DMS79 (cell line): Measurements from ENCODE around the gene MRAS.
A peak's percentile ranks its signal among the peaks of the same experiment; 100 is the strongest.
"Not testable (repeated sequence)": the region's sequence is repeated elsewhere in the genome, so short reads cannot be mapped to it uniquely, and the experiment has no call there.

ENCODE experiments used
- DNase-seq: peaks from one replicate; lab custom pipeline; 2025; lab: John Stamatoyannopoulos, UW

The MRAS gene

DNA sequence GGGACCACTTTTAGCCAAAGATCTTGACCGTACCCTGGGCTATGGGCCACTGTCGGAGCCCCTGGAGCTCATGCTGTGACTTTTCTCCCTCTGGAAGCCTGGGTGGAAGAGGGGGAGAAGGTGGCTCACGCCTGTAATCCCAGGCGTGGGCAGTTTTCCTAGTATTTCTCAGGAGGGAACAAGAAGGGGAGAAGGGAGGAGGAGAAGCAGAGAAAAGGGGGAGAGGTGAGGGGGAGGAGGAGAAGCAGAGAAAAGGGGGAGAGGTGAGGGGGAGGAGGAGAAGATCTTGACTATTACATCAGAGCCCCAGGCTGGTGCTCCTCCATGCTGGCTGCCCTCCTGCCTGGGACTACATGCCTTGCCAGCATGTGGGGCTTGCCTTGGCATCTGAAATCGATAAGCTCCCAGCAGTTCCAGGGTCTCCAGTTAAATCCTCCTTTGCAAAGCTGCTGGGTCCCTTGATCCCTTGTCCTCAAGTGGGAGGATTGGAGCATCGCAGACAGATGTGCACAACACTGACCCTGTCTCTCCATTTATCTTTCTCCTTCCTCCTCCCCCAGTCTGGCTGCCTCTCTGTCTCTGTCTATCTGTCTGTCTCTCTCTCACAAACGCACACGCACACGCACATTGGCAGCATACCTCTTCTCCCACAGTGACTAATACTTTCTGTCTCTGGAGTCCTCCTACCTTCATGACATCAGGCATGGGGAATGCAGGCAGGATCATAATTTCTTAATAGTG is 41.6 kb downstream of the MRAS start:
- DNase-seq: no peak

DNA sequence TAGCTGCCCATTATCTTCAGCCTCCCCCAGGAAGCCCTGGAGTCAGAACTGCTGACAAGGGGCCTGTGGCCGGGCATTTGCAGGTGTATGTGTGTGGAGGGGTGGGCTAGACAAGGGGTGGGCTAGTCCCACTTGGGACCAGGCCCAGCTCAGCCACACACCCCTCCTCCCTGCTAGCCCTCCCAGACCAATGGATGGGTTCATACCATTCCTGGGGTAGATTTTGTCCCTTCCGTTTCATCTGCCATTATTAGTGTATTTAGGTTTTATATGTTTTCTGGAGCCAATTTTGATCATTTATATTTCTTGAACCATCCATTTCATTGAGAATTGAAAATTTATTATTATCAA is 42.2 kb downstream of the MRAS start:
- DNase-seq: no peak

DNA sequence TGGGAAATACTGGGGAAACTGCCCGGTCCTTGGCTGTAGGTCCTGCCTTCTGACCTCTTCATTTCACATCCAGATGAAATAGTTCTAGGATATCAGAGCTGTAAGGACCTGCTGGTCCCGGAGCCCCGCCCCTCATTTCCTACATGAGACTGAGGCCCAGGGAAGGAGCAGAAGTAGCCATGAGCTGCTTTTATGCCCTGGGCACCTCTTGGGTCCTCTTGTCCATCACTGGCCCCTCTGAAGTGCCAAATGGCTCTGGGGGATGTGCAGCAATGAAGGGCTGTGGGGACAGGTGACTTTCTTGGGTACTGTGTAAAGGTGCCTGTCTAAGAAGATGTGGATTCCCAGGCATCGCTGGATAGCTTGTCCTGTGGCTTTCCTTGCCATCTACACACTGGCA is 45.8 kb downstream of the MRAS start:
- DNase-seq: no peak

DNA sequence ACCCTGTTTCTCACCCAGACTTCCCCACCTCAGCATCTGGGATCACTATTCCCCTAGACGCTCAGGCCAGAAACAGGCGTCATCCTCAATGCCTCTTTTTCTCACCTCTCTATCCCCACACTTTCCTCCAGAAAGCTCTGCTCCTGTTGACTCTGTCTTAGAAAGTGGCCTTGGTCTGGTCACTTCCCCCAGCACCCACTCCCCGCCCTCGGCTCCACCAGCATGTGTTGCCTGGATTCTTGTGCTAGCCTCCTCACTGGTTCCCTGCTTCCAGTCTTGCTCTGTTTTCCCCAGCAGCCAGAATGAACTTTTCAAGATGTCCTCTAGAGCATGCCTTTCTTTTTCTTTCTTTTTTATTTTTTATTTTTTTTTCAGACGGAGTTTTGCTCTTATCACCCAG is 46.3 kb downstream of the MRAS start:
- no peak for DNase-seq

DNA sequence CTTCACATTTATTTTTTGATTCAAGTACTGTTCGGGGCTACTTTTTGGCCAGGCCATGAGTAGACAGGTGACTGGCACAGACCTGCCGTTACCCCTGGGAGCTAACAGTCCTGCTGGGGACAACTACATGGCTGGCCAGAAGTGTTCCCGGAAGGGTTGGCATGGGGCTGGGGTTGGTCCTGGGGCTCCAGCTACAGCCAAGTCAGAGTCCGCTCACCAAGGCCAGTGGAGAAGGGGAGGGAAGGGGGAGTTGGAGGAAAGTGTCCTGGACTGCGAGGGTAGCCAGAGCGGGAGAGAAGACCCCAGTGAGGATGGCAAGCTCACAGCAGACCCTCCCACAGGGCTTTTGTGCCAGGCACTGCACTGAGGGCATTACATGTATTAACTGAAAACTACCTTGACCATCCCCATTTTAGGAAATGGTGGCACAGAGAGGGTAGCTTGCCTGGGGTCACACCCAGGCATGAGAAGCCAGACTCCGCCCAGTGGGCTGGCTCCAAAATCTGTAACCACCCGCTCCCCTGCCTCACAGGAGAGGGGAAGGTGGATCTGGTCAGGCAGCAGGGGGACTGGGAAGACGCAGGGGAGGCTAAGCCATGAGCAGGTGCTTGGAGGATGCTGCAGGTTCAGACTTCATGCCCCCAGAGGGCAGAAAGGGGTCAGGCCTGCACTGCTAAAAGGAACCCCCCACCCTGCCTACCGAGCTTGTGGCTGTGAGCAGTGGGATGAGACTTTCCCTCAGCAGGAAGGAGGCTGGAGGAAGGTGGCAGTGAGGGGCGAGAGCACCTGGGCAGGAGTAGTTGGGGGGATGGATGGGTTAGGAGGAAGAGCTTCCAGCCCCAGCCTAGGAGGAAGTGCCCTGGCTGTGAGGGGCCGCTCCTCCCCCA is 47.7 kb downstream of the MRAS start:
- no peak for DNase-seq

DNA sequence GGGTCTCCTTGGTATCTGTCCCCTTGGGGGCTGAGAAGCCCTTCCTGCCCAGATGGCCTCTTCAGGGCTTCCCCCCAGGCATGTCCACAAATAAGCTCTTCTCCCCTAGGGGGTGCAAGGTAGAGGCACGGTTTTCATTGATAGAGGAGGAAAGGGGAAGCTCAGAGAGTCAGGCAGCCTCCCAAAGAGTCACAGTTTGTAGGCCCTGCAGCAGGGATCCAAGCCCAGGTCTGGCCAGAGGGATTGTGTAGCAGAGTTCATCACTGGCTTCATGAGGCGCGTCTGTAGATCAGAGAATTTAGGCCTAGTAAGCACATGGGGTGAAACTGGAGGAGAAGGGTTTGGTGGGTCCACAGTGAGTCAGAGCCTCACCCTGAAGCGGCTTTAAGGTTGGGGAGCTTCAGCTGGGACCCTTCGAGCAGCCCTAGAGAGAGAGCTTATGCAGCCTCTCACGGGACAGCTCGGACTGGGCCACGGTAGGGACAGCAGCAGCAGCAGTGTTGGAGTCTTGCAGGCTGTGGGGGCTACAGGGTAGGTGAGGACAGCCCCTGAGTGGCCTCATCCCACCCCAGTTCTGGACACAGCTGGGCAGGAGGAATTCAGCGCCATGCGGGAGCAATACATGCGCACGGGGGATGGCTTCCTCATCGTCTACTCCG is 48.5 kb downstream of the MRAS start:
- DNase-seq: no peak

DNA sequence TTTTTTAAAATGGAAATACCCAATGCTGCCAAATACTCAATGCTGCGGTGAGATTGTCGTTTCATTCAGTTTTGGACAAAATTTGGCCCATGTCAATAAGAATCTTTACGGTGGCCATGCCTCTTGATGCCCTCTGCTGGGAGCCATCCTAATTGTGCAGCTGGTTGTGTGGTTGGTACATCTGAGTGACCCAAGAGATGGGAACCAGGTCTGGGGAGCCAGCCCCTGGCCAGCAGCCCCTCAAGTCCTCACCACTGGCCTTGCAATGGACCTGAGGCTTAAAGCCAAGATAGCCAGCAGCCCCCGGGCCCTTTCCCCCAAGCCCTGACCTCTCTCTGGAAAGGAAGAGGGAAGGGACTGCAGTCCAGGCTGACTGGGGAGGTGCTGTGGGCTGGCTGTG is 49.6 kb downstream of the MRAS start:
- no peak for DNase-seq

DNA sequence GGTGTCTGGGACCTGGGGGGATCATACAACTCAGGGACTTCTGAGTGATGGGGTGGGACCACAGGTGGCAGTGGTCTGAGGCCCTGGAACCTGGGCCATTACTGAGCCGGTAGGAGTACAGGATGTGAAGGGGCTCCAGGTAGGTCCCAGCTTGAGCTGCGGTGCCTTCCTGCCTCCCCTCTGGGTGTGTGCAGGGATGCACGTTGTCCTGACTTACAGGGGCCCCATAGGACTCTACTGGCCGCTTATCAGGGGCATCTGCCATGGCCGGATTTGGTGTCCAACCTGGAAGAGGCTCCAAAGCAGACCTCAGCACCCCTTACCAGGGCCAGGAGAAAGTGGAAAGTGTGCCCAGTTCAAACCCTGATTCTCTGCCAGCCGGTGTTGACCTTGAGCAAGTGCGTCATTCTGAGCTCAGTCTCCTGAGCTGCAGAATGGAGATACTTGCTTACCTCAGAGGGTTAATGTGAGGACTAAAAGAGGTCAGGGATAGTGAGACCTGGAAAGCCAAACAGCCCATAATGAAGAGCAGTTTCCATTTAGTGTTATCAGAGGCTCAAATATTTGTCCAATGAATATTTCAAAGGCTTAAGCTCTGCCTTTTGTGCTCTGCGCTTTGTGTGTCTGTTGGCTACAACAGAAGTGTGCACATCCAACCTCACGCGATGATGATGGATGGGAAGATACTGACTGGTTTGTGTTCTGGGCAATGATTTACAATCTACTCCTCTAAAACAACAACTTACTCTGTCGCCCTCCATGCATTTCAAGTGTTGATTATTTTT is 50.6 kb downstream of the MRAS start:
- DNase-seq: no peak

DNA sequence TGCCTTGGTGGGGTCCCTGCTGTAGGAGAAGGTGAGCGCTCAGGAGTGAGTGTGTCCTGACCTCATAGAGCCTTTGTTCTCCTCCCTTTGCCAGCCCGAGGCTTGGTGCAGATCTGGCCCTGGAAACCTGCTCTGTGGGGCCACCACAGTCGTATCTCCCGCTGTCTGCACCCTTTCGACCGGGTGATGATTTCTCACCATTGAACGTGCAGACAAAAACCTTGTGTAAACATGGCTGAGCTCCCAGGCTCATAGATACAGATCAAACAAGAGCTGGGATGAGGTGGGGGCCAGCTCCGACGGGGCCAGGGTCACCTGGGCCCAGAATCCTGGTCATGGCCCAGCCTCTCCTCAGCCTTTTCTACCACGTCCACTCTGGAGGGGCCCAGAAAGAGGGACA is 51.4 kb downstream of the MRAS start:
- no peak for DNase-seq

DNA sequence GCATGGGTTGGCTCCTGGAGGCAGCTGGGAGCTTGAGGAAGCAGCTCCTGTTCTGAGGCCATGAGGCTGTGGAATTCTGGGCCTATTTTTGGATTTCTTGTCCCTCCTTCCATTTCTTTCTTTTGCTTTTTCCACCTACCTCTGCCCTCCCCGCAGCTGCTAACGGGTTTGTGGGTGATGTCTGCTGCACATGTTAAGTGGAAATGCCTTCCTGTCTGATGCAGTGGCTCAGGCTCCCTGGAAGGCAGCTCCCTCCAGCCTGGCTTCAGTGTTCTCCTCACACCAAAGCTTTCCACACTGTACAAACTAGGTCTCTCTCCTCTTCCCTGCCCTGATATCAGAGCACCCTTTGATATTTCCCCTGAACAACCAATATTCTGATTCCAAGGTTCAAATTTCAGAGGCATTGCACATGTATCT is 52.3 kb downstream of the MRAS start:
- DNase-seq: no peak

DNA sequence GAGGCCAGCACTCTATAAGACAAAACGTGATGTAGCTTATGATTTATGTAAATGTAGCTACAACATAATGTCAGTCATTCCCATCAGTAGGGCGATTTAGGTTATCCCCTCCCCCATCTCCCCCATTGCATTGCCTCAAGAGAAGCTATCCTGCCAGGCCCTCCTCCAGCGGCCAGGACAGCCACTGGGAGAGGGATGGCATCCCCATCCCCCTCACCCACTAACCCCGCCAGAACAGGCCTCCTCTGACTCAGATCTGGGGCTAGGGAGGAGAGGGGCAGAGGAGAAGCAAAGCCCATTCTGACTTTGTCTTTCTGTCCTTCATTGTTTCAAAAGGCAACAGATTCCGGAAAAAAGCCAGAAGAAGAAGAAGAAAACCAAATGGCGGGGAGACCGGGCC is 53.5 kb downstream of the MRAS start:
- DNase-seq: no peak

DNA sequence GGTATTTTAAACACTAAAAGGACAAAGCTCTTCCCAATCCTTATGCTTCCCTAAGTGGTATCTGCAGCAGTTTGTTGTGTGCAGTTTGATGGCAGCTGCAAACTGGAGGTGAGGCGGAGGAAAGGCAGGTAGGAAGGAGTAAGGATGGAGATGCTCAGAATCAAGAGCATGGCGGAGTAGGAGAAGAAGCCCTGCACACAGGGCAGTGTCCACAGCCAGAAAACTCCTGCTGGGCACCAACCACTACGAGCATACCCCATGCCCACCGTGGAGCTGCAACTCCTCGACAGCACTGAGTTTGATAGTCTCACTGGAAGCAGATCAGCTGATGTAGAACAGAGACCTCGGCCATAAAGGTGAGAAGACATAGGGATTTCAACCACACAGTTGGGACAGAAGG is 55.7 kb downstream of the MRAS start:
- no peak for DNase-seq

DNA sequence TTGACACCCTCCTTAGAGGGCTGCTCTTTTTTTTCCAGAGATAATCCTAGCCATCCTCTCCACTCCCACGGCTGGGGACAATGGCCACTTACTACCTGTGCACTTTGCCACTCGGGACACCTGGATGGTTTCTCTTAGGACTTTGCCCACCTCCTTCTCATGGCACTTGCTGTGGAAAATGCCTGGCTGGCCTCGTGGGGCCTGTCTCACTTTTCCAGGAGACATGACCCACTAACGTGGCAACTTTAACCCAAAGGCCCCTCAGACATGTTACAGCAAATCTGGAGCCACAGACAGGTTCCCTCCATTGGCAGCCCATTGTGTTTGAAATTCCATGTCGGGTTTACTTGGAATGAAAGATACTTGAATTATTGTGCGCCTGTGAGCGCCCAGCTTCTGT is 56.6 kb downstream of the MRAS start:
- no peak for DNase-seq

DNA sequence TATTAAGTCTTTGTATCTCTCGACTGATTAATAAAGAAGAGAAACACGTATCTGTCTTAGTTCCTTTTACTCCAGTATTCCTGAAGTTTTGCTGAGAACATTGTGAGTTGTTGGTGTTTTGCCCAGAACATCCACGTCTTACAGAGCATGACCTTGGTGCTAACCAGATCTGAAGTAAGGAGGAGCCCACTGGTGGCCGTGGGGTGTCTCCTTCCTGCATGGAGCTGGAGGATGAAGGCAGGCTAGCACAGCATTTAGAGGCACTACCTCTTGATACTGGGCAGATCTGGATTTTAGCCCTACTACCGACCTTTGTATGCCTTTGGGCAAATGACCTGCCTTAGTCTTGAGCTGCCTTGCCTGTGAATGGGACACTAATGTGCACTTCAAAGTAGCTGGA is 57.1 kb downstream of the MRAS start:
- no peak for DNase-seq

DNA sequence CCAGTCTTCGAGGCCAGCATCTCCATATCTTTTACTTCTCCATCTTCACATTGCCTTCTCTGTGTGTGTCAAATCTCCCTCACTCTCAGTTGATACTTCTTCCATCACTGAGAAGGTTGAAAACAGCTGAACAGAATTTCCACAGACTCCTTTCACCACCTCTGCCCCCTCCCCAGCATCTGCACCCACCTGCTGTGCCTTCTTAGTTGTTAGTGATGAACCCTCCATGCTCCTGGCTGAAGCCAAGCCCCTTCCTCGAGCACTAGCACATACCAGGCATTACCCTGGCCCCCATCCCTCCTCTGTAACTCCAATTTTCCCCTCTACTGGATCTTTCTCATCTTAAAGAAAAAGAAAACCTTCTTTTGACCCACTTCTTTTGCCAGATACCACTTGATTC is 58.2 kb downstream of the MRAS start:
- no peak for DNase-seq

DNA sequence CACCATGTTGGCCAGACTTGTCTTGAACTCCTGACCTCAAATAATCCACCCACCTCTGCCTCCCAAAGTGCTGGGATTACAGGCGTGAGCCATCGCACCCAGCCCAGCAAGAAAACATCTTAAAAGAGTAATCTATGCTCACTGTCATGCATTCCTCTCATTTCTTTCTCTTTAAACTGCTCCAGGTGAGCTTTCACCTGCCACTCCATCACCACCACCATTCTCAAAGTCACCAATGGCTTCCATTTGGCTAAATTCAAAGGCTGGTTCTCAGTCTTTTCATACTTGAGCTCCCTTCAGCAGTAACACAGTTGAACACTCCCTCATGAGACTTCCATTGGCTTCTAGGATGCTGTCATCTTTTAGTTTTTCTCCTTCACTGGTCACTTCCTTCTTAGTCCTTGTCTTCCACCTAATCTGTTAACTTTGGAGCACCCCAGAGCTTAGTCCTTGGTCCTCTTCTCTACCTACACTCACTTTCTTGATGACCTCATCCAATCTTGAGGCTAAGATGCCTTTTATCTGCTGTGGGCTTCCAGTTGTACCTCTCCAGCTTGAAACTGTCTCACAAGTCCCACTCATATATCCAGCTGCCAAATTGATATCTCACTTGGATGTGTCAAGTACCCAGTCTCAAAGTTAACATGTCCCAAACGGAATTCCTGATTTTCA is 59.0 kb downstream of the MRAS start:
- DNase-seq: no peak

DNA sequence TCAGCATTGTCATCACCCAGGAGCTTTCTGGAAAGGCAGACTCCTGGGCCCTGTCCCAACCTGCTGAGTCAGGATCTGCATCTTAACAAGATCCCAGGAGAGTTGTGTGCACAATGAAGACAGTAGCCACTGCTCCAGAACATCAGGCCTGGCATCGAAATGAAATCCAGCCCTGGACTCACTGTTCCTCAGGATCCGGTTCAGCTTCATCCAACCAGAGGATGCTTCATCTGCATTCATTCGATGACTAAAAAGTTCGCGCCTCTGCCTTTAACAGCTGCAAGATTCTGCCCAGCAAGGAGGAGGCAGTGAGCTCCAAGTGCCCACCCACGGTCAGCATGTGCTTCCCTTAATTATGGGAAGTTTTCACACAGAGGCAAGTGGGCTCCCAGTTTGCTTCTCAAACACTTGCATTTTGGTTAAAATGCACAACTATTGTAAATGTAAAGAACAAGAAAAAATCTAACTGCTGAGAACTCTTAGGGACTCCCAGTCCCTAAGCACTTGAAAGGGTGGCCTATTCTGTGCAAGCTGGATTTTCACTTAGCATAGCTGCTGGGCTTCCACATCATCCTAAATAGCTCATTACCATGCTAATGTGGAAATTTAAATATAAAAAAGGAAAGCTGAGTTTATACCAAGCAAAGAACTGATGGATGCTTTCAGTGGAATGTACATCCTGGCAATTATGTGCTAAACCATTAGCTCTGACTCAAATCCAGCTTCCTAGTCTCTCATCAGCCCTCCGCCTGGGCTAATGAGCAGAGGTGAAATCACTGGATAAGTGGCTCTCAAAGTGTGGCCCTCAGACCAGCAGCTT is 60.6 kb downstream of the MRAS start:
- DNase-seq: no peak

DNA sequence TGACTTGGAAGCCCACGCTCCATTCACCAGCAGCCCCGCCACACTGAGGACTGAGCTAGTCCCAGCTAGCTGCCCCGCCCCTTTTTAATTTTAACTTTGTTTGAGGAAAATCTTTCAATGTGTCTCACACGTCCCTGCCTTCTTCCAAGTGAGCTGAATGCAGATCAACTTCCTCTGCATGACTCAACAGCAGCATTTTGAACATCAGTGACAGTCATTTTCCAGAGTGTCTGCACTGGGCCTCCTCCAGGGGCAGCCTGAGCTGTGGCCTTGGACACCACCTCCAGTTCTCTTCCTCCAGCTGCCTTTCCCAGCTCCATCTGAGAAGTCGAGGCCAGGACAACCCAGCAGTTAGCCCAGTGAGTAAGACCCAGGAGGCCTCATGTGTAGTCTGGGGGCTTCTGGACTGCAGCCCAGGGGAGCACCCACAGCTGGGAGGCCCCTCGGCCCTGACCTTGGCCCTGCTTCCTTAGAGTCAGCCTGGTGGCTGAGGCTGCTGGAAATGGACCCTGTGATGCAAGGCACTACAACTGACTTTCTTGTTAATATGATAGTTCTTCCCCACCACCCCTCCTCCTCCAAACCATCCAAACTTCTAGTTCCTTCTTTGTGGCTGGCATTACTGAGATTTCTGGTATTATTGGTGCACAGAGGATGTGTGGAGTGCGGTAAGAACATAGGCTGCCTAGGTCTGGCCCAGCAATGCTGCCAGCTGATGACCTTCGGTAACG is 64.6 kb downstream of the MRAS start:
- no peak for DNase-seq

DNA sequence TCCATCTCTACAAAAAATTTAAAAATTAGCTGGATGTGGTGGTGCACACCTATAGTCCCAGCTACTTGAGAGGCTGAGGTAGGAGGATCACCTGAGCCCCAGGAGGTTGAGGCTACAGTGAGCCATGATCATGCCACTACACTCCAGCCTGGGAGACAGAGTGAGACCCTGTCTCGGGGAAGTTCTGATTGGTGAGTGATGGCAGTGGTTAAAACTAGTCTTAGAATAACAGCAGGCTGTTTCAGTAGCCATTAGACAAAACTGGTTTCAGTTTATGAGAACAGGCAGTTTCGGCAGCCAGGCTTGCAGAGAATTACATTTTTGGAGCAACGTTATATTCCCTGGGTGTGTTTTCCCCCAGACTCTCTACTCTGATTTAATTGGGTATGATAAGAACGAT is 67.9 kb downstream of the MRAS start:
- not testable (repeated sequence) for DNase-seq

DNA sequence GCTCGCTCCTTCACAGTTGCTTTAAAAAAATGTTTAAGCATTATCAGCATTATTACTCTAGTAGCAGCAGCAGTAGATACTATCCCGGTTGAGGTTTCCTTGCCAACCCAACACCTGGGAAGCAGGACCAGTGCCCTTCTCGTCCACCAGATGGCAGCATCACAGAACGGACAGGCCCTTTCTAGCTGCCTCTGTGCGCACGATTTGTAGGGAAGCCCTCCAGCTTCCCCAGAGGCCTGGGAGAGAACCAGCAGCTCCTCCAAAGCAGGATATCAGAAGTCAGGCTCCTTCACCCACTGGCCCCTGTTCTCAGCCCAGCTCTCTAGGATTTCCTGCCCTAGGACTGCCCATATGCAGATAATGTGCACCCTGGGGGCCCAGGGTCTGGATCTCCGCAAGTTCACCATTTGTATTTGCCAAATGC is 69.2 kb downstream of the MRAS start:
- DNase-seq: peak; percentile 69
